AG04450 (cell line): Measurements from ENCODE around the gene XPO4. TPM values are rescaled to one million over a fixed set of nuclear protein-coding genes. Genes with fewer than 3 reads are reported as not detected.

Source experiments
- CTCF ChIA-PET: fragments of 300-600, 350-600 bp; formaldehyde crosslinking; extraction: SDS; loops from one replicate; lab custom pipeline; 2022; ENCODE audit warnings: antibody characterized with exemption, inconsistent platforms; lab: Charles Lee
- POLR2A ChIA-PET: fragments of 350-600 bp; formaldehyde crosslinking; extraction: SDS; loops from one replicate; lab custom pipeline; 2021; ENCODE audit warnings: antibody characterized with exemption, inconsistent platforms; lab: Yijun Ruan, JAX
- DNase-seq: peaks from one replicate; pipeline ENCODE4 v3.0.0-alpha.2; 2011; ENCODE audit warnings: low read depth, low spot score
- H3K27ac ChIP-seq: one replicate; pipeline ENCODE4 v1.5.1; 2012; ENCODE audit warnings: low read depth, low read length, control low read depth
- H3K27me3 ChIP-seq: one replicate; pipeline ENCODE4 v1.6.0; 2012; ENCODE audit warnings: low read length; ENCODE audit not compliant: control insufficient read depth, insufficient read depth
- H3K4me3 ChIP-seq: 2 replicates; pipeline ENCODE4 v1.5.1; 2011; ENCODE audit warnings: mild to moderate bottlenecking, low read depth, low read length, control low read depth
- H3K9me3 ChIP-seq: 2 replicates; pipeline ENCODE4 v1.5.1; 2012; ENCODE audit warnings: low read length; ENCODE audit not compliant: control insufficient read depth, insufficient read depth
- polyA plus RNA-seq: library from polyadenylated mRNA; depleted of rRNA; stranded (reverse); fragments of >200 nt; gene quantifications from 2 replicates; pipeline ENCODE4 v1.2.3, GENCODE V29; 2011
- TF ChIP-seq, protein P1 (sequence below): IDR thresholded peaks from 2 replicates; pipeline ENCODE4 v1.5.1; 2011; ENCODE audit warnings: low read depth, low read length, control low read depth, inconsistent platforms

XPO4 gene
- polyA plus RNA-seq, 1 experiment: 14.4 TPM

DNA sequence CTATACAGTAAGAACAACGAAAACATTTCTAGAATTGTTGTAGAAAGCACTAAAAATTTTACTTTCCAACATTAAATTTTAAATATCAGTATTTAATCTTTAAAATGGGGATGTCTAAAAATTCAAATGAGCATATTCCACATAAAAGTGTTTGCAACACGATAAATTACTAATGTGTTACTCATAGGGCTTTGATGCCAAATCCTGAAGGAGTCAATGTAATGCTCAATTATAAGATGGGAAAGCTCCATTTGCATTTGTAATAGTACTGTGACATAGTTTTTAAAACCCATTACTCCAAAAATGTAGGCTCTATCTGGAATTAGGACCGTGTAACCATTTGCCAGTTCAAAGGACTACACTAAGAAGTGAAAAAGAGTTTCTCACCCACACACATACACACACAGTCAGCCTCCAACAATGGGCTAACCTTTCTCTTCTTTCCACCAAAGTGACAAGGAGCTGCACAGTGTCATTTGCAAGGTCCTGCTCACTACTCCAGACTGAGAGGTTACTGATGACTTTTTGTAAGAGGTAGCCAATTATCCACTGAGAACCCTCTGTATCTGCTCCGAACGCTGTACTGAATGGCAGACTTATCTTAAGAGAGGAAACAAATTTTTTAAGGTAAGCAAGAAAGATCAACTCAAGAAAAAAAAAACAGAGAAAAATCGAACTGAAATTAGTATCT, 102.7 kb downstream of the XPO4 start:
- ChIA-PET CTCF (no interaction called here), POLR2A (no interaction called here)

DNA sequence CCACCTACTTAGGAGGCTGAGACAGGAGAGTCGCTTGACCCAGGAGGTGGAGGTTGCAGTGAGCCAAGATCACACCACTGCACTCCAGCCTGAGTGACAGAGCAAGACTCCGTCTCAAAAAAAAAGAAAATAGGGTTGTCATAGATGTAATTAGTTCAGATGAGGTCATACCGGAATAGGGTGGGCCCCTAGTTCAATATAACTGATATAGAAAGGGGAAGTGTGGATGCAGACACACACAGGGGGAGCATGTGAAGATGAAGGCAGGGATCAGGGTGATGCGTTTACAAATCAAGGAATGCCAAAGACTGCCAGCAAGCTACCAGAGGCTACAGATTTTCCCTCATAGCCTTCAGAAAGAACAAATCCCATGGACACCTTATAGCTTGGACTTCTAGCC, 104.5 kb downstream of the XPO4 start:
- TF ChIP-seq, protein P1, sequence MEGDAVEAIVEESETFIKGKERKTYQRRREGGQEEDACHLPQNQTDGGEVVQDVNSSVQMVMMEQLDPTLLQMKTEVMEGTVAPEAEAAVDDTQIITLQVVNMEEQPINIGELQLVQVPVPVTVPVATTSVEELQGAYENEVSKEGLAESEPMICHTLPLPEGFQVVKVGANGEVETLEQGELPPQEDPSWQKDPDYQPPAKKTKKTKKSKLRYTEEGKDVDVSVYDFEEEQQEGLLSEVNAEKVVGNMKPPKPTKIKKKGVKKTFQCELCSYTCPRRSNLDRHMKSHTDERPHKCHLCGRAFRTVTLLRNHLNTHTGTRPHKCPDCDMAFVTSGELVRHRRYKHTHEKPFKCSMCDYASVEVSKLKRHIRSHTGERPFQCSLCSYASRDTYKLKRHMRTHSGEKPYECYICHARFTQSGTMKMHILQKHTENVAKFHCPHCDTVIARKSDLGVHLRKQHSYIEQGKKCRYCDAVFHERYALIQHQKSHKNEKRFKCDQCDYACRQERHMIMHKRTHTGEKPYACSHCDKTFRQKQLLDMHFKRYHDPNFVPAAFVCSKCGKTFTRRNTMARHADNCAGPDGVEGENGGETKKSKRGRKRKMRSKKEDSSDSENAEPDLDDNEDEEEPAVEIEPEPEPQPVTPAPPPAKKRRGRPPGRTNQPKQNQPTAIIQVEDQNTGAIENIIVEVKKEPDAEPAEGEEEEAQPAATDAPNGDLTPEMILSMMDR: no peak
- Histone ChIP-seq H3K27me3 (no peaks in the 10 kb centered on the region), H3K4me3 (no peak overlapping the region), H3K27ac (no peak overlapping the region), H3K9me3 (no peaks in the 10 kb centered on the region)
- ChIA-PET POLR2A (no interaction called here), CTCF (no interaction called here)
- no peak for DNase-seq

More for the DNA sequence above, 102.7 kb downstream of the XPO4 start:
- TF ChIP-seq, protein P1: no peak
- no peak overlapping the region for H3K4me3 ChIP-seq
- H3K27me3 ChIP-seq: no peaks in the 10 kb centered on the region
- no peaks in the 10 kb centered on the region for H3K9me3 ChIP-seq
- no peak overlapping the region for H3K27ac ChIP-seq
- DNase-seq: no peak

DNA sequence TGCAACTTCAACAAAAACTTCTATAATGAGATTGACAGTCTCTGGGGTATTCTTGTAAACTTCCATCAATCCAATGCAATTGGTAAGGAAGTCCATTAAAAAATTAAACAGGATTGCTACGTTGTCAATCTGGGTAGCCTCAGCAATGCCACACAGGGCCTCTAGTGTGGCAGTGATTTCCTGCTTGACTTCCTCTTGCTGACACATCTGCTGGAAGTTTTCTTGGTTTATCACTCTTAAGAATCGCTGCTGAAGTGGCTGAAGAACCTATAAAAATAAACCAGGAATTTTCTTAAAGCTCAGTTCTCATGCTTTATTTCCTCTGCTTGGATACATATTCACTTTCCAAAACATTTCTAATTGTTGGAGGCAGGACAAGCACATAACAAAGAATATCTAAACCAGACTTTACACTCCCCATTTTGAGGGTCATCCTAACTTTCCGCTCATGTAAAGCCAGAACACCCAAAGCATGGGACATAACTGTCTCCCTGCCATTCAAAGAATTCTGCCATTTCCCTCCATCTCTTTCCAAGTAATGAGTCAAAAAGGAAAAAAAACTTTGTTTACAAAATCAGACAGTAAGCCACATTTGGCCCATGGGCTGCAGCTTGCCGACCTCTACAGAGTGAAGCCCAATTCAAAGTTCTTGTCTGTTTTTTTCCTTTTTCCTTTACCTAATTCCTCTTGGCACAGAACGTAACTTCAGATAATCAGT, 105.6 kb downstream of the XPO4 start:
- POLR2A ChIA-PET: no interaction called here
- CTCF ChIA-PET: interaction anchor here (1.4 kb wide), 1 partner anchor 32 kb away, joined by 6 read pairs; no protein-coding TSS in a partner anchor

DNA sequence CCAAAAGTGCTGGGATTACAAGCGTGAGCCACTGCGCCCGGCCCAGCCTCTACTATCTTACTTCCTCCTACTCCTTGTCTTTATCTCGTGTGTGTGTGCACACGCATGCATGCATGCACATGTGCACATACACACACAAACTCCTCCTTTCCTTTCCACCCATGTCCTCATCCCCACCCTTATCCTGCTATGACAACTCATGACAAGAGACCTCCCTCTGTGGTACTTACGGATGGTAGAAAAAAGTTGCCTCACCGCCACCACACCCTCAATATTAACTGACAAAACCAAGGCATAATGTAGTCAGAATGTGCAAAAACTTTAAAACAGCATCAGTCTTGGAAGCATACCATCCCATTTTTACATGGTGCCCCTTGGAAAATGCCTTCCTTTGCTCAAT, 112.9 kb downstream of the XPO4 start:
- TF ChIP-seq, protein P1: no peak
- CTCF ChIA-PET: no interaction called here
- Histone ChIP-seq H3K27me3 (no peaks in the 10 kb centered on the region), H3K4me3 (no peak overlapping the region), H3K27ac (no peak overlapping the region), H3K9me3 (no peaks in the 10 kb centered on the region)
- POLR2A ChIA-PET: no interaction called here
- no peak for DNase-seq

More for the DNA sequence above, 105.6 kb downstream of the XPO4 start:
- TF ChIP-seq, protein P1: no peak
- no peak for DNase-seq
- Histone ChIP-seq H3K27ac (no peak overlapping the region), H3K9me3 (no peaks in the 10 kb centered on the region), H3K4me3 (no peak overlapping the region), H3K27me3 (no peaks in the 10 kb centered on the region)

DNA sequence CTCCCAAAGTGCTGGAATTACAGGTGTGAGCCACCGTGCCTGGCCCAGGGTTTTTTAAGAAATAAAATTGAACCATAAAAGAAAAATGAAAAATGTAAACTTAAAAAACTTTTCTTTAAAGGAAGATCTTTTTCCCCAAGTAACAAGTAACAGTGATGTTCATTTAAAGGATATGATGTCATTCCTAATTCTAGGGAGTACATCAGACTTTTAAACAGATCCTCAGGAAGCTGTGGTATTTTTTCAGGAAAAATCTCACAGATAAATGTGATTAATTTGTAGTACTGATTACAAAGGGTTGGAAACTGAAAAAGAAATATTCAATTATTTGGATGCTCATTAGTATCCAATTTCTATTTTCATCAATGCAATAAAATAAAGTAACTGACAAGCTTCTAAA, 114.2 kb downstream of the XPO4 start:
- TF ChIP-seq, protein P1: no peak
- Histone ChIP-seq H3K27me3 (no peaks in the 10 kb centered on the region), H3K4me3 (no peak overlapping the region), H3K9me3 (no peaks in the 10 kb centered on the region), H3K27ac (no peak overlapping the region)
- ChIA-PET CTCF (interaction anchor here (1.0 kb wide), 1 partner anchor 41 kb away, joined by 3 read pairs; no protein-coding TSS in a partner anchor), POLR2A (no interaction called here)
- no peak for DNase-seq
